Activated effector memory CD4-positive, alpha-beta T cell treated with anti-CD3 and anti-CD28 coated beads, Interleukin-2, amount 50 U/mL, for 16 hours (primary cell): ENCODE measurements around the gene DOCK9.

Experiments
- DNase-seq: peaks from one replicate; pipeline ENCODE4 v3.0.0-alpha.2; 2020

DOCK9 gene

DNA sequence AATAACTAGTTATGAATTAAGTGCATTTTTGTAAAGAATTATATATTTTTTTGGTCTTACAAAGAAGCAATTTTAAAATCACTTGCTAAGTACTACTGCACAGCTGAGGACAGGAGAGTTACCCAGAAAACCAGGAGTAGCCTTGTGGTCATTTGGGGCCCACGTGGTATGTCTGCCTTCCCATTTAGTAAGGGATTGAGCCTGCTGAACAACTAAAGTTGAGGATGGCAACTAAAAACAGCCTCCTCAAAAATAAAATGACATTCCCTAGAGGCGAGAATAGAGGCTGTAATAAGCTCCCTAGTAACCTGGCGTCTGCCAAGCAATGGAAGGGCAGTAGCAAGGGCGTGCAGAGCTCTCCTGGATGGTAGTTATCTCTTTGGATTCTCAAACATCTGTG lies 36.3 kb downstream of the DOCK9 start:
- no peak for DNase-seq

DNA sequence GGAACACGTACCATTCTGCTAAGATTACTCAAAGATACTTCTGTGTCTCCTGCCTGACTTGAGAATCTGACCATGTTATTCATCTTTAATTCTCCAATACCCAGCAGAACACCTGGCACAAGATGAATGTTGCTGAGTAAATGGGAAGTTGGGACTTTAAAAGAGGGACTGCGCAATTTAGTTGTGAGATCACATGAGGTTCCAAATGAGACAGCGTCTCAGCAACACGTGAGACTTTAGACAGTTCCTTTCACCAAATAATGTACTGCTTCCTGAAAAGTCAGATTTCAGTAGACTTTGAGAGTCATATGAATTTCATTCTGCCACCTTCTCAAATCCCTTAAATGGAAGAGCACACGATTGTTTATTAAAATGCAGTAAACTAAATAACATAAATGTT lies 36.7 kb downstream of the DOCK9 start:
- no peak for DNase-seq

DNA sequence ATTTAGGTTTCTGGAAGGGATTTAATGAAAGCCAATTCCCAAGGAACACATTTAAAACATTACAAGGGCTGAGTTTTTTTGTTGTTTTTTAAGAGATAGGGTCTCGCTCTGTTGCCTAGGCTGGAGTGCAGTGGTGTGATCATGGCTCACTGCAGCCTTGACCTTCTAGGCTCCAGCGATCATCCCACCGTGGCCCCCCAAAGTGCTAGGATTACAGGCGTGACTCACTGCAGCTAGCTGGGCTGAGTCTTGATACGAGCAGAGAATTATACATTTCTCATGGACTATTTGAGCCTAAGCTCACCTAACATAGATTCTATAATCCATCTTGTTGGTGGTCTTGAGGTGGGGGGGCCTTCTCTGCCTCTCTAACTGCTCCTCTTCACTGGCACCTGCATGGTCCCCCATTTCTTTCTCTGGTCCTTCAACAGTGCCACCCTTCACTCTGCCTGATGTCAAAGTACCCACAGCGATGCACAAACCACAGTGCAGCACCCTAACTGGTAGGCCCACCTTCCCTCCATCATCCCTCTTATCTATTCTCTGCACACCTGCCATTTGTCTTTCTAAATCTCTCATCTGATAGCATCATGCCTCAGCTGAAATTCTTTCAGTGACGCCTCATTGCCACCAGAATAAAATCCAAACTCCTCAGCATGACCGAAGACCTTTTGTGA lies 37.4 kb downstream of the DOCK9 start:
- DNase-seq, result no peak

DNA sequence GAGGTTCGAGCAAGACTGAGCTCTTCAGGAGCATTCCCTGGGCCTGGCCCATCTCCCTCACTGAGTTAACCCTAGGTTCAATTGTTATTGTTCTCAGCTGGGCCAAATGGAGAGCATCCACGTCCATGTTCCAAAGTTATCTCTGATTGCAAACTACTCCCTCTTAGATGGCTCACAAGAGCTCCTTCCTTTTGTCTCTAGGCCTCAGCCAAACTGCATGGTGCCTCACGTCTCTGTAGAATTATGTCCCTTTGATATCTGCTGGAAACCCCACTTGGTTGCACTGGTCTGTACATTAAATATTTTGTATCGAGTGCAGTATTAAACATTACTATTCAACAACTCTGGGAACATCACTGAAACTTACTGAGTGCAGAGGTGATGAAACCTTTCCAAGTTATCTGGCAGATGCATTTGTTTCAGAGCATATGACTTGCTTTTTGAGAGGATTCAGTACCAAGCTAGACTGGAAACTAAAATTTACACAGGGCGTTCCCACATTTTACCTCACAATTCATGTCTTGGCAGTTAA lies 38.1 kb downstream of the DOCK9 start:
- no peak for DNase-seq

DNA sequence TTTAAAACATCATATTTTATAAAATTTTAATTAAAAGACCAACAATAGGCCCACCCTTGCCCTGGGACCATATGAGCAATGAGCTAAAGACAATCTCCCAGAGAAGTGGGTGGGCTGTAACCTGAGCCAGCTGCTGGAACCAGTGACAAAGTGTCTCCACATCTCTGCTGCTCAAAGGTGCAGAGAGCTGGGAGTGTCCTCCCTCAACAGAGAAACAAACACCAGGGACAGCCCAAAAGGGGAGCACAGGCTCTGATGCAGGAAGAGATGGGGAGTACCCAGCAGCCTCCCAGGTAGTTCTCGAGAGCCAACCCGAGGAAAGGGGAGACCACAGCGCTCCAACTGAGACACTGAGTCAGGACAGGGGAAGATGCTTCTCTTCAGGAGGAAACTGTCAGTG lies 39.1 kb downstream of the DOCK9 start:
- no peak for DNase-seq

DNA sequence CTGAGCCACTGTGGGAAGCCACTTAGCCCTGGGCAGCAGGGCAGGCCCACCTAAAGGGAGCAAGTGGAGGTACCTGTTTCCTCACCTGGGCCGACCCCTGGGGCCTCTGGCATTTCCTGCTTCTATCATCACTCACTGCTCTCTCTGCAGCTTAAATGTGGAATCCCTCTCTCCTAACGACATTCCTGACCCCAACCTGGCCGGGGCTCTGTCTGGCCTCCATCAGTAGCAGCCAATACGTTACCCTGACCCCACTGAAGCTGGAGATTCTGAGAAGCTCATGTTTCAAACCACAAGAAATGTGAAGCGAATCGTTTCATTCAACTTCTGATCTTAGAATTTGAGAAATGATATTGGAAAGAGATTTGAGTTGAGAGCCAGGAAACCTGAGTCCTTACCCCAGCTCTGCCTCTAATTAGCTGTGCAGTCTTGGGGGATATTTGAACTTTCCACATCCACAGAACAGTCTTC lies 39.9 kb downstream of the DOCK9 start:
- no peak for DNase-seq

DNA sequence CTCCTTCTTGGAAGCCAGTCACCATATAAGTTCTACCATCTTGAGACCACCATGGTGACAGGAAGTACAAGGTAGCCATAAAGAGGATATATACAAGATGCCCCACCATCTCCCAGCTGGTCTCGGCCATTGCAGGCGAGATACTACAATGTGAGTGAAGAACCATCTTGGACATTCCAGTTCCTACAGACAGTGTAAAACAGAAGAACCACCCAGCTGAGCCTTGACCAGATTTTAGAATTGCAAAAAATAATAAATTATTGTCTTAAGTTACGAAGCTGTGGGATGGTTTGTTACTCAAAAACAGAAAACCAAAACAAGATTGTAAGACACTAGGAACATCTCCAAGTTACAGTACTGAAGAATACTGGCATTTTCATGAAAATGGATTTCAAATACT lies 43.6 kb downstream of the DOCK9 start:
- no peak for DNase-seq

DNA sequence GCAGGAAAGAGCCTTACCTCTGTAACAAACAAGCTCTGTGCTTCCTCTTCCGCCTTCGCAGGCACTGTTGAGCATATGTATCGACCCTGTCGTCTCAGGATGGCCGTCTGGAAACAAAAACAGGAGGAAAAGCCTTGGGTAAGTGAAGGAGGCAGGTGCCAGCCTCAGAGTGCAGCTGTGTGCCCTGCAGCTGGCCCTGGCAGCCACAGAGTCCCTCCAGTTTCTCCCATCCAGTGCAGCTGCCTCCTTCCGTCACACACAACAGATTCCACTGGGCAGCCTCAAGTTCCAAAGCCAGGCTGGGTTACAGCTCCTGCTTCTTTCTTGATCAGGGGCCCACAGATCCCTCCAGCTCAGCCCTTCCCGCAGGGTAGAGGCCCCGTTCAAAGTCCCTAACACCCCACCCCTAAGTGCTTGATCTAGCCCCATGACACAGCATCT lies 47.7 kb downstream of the DOCK9 start:
- DNase-seq, result no peak

DNA sequence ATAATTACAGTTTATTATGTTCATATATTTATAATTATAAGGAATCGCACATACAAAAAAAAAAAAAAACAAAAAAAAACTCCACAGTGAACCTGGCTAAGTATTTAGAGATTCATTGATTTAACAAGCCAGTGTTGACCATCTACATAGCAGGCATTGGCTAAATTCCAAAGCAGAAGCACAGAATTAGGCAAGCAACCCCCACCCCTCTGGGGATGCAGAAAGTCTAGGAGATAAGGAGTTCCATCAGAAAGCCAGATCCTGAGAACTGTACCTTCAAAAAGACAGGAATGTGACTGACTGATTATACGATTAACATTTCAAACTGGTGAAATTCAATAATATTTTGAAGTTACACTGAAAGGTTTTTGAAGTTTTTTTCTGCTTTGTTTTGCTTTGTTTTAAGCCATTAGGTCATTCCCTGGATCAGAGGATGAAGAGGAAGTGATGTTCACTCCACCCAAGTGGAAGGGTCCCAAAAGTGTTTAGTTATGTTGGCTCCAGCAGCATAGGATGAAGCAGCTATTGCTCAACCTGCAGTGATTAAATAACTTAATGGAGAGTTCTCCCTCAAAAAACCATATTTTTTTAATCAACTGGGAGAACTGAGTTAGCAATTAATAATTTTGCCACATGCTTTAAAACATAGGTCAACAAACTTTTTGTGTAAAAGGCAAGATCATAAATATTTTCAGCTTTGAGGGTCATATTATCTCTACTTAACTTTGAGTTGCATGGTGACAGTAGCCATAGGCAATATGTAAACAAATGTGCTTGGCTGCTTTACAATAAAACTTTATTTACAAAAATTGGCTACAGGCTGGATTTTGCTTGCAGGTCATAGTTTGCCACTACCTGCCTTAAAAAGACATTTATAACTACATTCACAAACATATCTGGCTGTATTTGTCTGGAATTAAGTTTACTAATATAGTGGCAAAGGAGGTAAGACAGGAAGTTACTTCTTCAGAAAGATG lies 49.6 kb downstream of the DOCK9 start:
- DNase-seq, result no peak

DNA sequence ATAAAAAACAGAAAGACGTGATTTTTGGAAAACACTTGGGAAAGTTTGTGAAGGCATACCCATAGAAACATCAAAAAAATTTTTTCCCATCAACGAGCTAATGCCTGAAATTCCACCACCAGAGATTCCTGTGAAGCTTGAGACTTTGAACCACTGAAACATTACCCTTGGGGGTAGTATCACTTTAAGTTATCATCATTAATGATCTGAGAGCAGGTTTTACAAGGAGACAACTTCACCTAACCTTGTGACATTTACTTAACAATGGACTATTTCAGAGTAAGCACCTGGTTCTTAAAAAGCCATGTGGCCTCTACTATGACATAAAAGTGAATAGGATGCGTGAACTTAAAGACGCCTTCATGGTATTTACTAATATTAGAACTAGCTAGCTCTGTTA lies 51.9 kb downstream of the DOCK9 start:
- DNase-seq, result no peak

DNA sequence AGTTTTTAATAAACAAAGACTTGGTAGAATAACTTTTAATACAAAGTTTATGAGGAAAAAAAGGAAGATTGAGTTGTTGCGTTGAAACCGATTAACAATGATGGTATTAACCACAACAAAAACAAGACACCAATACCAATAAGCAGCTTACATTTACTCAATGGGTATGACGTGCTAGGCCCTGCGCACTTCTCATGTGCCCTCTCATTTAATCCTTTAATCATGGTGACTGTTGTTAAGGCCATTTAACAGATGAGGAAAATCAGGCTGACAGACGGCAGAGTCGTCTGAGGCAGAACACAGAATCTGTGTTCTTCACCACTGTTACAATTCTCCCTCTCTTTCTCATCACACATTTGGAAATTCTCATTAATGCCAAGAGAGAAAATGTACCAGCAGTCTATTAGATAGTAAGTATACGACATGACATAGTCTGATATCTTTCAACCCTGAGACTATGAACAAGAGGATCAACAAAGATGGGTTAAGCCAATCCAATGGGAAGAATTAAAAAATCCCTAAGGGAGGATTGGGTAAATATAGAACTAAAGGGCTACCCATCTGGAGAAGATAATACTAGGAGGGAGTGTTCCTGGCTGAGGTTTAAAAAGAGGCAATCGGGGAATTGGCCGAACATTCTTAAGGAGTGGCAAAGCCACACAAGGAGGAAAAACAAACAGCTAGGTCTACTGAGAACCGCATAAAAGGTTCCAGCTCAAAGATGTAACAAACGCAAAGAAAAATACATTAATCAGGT lies 54.0 kb downstream of the DOCK9 start:
- no peak for DNase-seq

DNA sequence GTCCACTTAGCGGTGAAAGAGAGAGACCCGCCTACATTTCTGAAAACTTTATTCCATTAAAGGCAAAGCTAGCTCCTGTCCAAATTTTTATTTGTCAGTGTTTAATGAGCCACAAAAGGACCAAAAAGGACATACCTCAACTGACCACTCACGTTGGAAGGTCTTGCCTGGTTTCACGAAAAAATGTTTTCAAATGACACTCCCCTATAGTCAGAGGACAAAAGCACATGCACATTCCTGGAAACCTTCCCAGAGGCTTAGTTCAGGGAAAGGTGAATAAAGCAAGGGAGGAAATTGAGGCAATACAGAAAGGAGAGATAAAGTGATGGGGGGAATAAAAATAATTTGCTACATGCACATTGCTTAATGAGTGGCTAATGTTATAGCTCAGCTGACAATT lies 55.6 kb downstream of the DOCK9 start:
- no peak for DNase-seq

DNA sequence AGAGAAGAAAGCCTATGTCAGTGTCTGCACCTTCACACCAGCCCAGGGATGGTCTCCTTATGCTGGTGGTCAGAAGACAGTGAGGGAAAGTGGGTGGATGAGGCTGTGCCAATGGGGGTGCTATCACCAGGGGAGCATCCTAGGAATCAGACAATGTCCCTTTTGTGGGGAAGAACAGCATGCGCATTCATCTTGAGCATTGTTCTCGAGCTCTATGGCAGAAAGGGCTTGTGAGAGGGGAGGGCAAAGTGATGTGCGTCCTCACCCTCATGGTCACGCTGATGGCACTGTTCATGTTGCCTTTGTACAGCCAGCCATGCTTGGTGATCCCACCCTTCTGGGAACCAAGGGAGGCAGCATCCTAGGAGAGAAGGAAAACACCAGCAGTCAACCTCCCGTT lies 56.1 kb downstream of the DOCK9 start:
- DNase-seq, result no peak

DNA sequence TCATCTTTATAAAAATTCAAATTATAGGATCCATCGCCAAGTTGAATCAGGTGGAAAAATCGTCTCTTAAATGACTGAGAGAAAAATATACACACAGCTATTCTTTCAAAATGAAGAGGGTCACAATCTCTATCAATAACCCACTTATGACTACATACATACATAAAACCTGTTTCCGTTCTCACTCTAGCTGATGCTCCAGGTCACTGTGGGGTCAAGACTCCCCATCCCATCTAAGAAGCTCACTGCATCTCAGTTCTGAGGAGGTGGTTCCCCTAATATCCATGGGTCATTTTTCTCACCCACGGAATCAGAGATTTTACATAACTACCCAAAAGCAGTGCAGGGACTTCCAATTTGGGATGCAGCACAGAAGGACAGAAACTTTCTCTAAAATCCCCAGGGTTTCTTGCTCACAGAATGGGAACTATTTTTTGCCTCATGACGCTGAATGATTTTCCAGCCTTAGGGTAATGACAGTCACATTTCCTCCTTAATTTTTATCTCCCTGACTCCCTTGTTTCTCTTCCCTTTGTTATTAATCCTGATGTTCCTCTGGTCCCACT lies 56.8 kb downstream of the DOCK9 start:
- no peak for DNase-seq

DNA sequence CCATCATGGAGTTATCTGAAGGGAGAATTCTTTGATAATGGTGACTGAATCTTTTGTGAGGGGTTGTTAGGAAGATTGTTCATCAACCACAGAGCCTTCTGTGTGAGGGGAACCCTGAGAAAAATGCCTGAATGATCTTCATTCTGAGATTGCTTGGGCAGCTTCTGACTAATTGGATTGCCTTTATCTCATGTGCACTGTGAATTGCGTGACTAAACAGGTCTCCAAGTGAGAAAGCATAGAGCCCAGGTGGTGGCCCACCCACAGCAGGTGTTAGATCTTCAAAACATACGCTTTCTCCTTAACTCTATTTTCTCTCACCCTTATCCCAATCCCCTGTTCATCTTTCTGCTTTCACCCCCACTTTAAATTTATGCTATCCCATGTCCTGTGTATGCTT lies 58.3 kb downstream of the DOCK9 start:
- no peak for DNase-seq

DNA sequence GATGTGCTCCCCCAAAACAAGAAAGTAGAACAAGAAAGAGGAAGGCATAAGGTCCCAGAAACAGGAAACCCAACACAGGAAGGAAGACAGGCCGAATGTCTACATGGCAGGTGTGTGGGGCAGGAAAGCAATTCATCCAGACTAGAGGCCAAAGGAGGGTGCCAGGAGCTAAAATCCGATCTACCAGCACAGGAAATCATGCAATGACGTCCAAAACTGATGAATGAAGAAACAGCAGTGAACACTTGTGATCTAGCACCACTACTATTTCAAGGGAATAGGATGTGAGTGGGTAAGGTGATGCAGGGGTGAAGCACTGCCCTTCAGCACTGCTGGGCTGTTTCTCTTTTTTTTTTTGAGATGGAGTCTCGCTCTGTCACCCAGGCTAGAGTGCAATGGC lies 59.1 kb downstream of the DOCK9 start:
- no peak for DNase-seq

DNA sequence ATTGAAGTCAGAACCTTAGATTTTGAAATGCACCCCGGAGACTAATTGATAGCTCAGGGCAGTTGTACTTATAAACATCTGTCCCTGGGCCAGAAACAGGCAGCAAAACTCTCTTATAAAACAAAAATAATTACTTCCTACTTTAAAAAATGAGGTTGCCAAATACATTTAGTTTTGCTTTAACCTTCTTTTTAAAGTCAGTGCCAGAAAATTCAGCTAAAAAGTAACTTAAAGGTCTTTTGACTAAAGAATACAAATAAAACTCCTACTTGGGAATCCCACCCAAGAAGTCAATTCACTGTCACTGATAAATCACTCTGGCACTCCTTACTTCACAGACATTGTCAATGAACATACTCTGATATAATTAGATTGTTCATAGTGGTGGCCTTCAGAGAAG lies 60.7 kb downstream of the DOCK9 start:
- DNase-seq, result no peak

DNA sequence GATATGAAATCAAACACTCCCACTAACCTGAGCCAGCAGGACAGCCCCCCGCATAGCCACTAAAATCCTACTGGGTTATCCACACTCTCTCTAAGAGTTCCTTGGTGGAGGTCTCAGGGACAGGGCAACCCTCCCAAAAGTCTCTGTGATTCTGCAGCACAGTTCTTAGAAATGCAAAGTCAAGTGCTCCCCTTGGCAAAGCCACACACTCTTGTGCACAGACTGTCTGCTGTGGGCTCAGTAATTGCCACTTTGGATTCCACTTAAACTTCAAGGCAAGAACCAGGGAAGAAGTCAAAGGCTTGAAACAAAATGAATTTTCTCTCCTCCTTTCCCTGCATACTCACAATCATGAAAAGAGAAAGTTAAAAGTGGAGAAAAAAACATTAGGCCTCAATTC lies 61.5 kb downstream of the DOCK9 start:
- no peak for DNase-seq

DNA sequence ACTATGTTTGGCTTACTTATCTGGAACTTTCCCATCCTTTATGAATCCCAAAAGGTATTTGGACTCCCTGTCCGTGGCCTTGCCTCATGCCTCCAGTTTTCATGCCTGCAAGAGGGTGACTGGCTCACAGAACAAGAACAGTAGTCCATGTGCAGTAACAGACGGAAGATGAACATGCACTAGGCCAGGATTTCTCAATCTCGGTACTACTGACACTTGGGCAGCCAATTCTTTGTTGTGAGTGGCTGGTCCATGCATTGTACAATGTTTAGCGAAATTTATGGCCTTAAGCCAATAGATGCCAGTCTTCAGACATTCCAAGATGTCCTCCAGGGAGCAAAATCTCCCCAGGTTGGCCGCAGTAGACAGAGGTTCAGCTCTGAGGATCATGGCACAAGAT lies 61.9 kb downstream of the DOCK9 start:
- DNase-seq, result no peak

DNA sequence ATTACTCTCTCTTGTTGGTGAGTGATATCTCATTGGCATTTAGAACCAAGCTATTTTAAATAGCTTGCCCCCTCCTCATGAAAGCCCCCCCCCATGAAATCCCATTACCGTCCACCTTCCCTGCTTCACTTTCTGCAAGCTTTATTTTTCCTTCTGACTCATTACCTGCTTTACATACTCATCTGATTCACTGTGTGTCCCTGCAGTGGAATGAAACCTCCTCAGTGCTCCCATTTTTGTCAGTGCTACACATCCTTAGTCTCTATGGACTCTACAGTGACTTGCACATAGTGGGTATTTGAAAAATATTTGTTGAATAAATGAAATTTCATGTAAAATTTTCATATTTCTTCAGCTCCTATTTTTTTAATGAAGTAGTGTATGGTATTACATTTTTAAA lies 62.3 kb downstream of the DOCK9 start:
- no peak for DNase-seq

DNA sequence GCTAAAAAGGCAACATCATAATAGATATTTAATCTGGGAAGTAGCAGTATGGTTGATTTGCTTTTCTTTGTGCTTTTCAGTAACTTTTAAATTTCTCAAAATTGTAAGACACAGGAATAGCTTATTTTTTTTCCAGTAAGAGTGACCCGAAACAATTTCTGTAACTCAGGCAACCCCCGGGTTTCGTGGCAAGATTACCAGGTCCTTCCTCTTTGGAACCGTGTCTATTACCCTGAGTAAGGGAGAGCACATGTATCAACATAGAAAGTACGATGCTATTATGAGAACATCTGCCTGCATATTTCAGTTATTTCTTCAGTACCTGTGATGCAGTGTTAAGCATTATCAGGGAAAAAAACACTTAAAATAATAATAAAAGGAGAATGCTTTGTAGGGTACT lies 64.1 kb downstream of the DOCK9 start:
- DNase-seq, result no peak

DNA sequence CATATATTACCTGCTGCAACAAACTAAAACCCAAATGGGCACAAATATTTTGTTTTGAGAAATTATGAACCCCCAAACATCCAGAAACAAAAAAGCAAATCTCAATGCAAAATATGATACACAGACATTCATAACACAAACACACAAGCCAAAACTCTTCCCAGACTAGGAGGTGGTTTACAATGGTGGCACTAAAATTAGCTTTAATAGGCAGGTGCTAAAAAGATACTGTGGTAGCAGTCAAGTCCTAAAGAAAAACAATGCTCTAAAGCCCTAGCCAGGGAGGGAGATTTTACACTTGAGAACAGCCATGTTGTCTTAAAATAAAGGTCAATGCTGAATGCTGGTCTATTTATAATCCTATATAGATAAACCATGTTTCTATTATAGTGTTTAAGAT lies 65.0 kb downstream of the DOCK9 start:
- no peak for DNase-seq

DNA sequence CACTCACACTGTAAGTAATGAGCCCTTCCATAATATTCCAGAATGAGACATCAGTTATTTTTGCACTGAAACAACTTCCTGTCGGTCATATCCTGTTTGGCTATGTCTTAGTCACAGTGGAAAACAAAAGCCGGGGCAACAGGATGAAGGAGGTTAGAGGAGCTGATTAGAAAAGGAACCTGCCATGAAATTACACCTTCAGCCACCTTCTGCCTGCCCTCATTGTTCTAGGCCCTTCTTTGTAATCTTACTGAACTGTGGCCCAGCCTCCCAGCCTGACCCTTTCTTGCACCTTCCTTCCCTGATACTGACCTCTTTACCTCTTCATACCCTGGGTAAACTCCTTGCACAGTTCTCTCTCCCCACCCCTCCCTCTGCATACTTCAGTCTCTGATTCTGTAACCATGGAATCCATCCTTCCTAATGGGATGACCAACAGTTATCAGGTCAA lies 67.3 kb downstream of the DOCK9 start:
- peak; percentile 66 for DNase-seq
